HG02884 (cell line): ENCODE results near the gene C19orf25.
"Not testable (repeated sequence)": the region's sequence is repeated elsewhere in the genome, so short reads cannot be mapped to it uniquely, and the experiment has no call there.

Experiments
- ATAC-seq: cut with Tn5 transposase; IDR thresholded peaks from one replicate; pipeline ENCODE4 v1.9.1; 2021; ENCODE audit warnings: mild to moderate bottlenecking, moderate library complexity; ENCODE audit not compliant: unreplicated experiment

The C19orf25 gene

GRCh38 chr19:1482361-1483130, 3.5 kb upstream of the C19orf25 start:
- no peak for ATAC-seq

- ATAC-seq, result no peak
Observed at GRCh38 chr19:1481893-1482360, 2.9 kb upstream of the C19orf25 start.

- no peak for ATAC-seq
Observed at GRCh38 chr19:1481224-1481892, 2.3 kb upstream of the C19orf25 start.

GRCh38 chr19:1477056-1477455, 2.0 kb downstream of the C19orf25 start:
- ATAC-seq, result not testable (repeated sequence)

GRCh38 chr19:1475751-1476437, 3.1 kb downstream of the C19orf25 start:
- ATAC-seq, result no peak

- no peak for ATAC-seq
Observed at GRCh38 chr19:1474765-1475351, 4.2 kb downstream of the C19orf25 start.

- ATAC-seq, result no peak
Observed at GRCh38 chr19:1474011-1474764, 4.8 kb downstream of the C19orf25 start.

GRCh38 chr19:1473085-1473851, 5.7 kb downstream of the C19orf25 start:
- ATAC-seq, result no peak

- ATAC-seq, result no peak
Observed at GRCh38 chr19:1472231-1473084, 6.6 kb downstream of the C19orf25 start.

GRCh38 chr19:1471515-1472160, 7.4 kb downstream of the C19orf25 start:
- ATAC-seq, result no peak

- ATAC-seq, result no peak
Observed at GRCh38 chr19:1471010-1471514, 8.0 kb downstream of the C19orf25 start.

- ATAC-seq, result no peak
Observed at GRCh38 chr19:1470305-1471009, 8.6 kb downstream of the C19orf25 start.

- no peak for ATAC-seq
Observed at GRCh38 chr19:1470055-1470304, 9.0 kb downstream of the C19orf25 start.

GRCh38 chr19:1469255-1470054, 9.6 kb downstream of the C19orf25 start:
- no peak for ATAC-seq

- ATAC-seq, result no peak
Observed at GRCh38 chr19:1468821-1469254, 10.2 kb downstream of the C19orf25 start.

- no peak for ATAC-seq
Observed at GRCh38 chr19:1468274-1468820, 10.7 kb downstream of the C19orf25 start.
